ENCODE results near the gene UQCC5.

UQCC5 gene

DNA sequence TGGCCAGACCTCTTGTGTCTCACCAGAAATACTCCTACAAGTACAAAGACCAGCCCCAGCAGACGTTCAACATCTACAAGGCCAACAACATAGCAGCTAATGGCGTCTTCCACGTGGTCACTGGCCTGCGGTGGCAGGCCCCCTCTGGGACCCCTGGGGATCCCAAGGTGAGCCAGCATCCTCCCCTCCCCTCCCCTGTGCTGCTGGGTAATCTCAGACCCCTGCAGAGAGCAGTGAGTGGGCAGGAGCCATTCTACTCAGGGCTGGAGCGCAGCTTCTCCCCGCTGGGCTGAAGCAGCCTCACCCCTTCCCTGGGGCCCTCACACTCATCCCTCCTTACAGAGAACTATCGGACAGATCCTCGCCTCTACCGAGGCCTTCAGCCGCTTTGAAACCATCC lies 31.4 kb upstream of the UQCC5 start:
- no peak for DNase-seq (ENCODE audit: low spot score)

DNA sequence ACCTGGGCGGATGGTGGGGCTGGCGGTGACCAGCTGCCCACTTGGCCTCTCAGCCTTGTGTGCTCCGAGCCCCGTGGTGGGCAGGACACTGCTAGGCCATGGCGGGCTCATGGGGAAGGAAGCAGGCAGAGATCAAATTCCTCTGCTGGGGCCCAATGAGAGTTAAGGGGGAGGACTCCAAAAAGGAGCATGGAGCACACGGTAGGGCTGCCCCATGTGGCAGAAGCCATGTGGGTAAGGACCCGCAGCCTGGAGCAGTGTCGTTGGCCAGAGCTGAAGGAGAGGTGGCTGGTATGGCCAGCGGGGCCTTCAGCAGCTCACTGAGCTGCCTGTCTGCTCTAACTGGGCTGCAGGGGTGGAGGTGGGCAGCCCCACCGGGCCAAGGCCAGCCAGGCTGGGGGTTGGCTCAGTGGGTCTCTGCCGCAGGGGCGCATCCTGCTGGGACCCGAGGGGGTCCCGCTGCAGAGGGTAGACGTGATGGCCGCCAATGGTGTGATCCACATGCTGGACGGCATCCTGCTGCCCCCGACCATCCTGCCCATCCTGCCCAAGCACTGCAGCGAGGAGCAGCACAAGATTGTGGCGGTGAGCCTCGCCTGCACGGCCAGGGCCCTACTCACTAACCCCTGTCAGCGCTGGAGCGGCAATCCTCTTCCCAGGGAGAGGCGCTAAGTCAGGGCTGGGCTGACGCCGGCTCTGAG lies 30.0 kb upstream of the UQCC5 start:
- no peak for DNase-seq (ENCODE audit: low spot score)

DNA sequence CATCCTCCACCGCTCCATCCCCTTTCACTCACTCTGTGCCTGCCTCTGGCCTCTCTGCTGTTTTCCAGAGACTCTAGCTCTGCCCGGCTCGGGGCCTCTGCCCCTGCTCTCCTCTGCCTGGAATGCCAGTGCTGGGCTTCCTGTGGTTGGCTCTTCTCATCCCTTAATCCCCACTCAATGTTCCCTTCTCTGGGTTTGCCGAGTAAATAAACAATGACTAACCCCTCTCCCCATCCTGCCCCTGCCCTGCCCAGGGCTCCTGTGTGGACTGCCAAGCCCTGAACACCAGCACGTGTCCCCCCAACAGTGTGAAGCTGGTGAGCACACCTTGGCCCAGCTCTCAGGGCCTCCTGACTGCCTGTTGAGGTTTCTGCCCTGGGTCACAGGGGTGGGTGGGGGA lies 29.0 kb upstream of the UQCC5 start:
- no peak for DNase-seq (ENCODE audit: low spot score)

DNA sequence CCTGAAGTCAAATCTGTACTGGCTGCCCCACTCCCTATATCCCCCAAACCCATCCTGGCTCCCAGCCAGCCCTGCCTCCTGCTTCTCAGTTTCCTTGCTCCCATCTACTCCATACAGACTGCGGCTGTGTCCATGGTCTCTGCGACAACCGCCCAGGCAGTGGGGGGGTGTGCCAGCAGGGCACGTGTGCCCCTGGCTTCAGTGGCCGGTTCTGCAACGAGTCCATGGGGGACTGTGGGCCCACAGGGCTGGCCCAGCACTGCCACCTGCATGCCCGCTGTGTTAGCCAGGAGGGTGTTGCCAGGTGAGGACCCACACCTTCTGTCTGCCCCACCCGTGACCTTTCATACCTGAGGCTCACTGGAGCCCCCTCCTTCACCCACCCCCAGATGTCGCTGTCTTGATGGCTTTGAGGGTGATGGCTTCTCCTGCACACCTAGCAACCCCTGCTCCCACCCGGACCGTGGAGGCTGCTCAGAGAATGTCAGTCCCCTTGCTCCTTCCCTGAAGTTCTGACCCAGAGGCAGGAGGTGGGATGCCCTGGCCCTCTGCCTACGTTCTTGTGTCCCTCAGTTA lies 26.6 kb upstream of the UQCC5 start:
- no peak for DNase-seq (ENCODE audit: low spot score)

DNA sequence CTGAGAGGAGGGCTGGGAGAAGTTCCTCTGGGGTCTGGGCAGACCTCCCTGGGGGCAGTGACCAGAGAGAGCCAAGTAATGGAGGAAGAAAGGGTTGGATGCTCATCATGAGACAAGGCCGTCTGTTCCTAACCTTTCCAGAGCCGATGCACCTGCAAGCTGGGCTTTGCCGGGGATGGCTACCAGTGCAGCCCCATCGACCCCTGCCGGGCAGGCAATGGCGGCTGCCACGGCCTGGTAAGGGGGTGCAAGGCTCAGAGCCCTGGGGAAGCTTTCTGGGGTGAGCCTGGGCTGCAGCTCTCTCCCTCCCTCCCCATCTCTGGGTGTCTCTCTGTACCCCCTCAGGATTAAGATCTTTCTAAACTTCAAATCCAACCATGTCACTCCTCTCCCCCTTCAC lies 24.9 kb upstream of the UQCC5 start:
- DNase-seq (ENCODE audit: low spot score) = no peak

DNA sequence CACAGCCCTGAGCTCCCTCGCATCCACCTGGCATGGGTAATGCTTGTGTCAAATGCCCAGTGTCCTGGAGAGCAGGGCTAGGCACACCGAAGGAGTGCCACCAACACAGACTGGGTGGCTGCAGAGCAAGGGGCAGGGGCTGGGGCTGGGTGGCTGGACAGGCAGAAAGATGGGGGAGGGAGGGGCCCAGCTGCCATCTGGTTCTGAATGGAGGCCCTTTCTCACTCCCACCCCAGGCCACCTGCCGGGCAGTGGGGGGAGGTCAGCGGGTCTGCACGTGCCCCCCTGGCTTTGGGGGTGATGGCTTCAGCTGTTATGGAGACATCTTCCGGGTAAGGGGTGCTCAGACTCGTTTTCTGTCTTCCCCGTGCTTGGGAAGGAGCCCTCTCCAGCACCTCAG lies 24.3 kb upstream of the UQCC5 start:
- no peak for DNase-seq (ENCODE audit: low spot score)

DNA sequence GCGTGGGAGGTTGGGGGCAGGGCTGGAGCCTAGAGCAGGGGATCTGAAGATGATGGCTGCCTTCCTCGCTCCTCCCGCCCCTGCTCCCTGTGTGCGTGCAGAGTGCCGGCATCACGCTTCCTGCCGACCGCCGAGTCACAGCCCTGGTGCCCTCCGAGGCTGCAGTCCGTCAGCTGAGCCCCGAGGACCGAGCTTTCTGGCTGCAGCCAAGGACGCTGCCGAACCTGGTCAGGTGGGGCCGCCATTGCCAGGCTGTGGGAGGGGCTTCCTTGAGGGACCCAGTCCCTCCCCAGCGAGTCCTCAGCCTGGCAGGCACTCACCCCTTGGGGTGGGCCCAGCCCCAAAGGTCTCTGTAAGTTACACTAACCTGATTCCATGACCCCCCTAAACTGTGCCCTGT lies 23.7 kb upstream of the UQCC5 start:
- DNase-seq (ENCODE audit: low spot score) = no peak

DNA sequence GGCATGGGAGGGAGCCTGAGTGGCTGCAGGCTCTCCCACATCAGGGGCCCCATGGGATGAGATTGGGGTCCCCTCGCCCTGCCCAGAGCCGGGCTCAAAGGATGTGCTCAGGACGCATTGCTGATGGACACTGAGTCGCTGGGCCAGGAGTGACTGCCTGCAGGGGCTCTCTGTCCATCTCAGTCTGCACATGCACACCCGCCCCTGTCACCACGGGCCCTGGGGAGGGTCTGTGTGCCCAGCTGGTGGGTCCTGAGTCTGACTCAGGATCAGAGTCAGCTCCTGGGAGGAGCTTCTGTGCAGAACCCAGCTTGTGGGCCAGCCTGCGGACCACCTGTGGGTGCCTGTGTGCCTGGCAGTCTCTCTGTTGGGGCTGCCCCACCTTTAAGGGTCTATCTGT lies 23.1 kb upstream of the UQCC5 start:
- no peak for DNase-seq (ENCODE audit: low spot score)

DNA sequence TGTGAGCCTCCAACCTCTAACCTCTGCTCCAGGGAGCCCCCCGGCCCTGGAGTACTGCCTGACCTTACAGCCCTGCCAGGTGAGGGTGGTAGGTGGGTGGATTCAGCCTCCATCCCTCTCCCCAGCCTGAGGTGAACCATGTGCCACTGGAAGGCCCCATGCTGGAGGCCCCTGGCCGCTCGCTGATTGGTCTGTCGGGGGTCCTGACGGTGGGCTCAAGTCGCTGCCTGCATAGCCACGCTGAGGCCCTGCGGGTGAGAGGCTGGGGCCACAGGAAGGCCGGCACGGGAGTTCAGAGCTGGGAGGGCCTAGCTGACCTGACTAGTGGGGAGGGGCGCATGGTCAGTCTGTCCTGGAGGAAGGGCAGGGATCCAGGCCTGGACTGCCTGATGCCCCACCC lies 21.8 kb upstream of the UQCC5 start:
- DNase-seq (ENCODE audit: low spot score) = no peak

DNA sequence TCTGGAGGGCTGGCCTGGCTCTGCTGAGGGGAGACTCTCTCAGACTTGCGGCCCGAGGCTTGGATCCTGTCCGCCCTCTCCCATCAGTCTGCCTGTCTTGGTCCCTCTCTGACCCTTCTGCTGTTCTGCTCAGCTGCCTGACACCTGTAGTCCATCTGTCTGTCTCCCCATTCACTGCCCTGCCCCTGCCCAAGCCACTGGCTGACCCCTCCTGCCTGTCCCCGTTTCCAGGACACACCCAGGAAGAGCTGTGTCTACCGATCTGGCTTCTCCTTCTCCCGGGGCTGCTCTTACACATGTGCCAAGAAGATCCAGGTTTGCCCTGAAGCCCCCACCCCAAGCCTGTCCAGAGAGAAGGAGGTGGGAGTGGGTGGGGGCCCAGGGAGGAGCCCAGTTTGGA lies 21.2 kb upstream of the UQCC5 start:
- no peak for DNase-seq (ENCODE audit: low spot score)

DNA sequence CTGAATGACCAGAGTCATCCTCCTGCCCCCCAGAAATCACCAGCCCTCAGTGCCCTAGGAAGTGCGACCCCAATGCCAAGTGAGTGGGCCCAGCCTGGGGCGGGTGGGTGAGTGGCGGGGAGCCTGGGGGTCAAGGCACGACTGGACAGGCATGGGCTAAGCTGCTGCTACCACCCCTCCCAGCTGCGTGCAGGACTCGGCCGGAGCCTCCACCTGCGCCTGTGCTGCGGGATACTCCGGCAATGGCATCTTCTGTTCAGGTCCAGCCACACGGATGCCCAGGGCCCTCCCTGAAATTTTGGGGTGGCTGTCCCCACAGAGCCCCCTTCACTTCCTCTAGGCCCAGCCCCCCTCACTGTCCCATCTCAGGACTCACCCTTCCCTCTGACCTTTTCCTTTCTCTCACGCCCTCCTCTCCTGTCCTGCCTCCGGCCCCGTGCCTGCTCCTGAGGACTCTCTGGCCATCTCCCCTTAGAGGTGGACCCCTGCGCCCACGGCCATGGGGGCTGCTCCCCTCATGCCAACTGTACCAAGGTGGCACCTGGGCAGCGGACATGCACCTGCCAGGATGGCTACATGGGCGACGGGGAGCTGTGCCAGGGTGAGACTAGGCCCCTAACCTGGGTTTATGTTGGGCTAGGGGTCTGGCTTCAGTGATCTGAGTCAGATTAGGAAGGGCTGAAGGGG lies 19.8 kb upstream of the UQCC5 start:
- no peak for DNase-seq (ENCODE audit: low spot score)

DNA sequence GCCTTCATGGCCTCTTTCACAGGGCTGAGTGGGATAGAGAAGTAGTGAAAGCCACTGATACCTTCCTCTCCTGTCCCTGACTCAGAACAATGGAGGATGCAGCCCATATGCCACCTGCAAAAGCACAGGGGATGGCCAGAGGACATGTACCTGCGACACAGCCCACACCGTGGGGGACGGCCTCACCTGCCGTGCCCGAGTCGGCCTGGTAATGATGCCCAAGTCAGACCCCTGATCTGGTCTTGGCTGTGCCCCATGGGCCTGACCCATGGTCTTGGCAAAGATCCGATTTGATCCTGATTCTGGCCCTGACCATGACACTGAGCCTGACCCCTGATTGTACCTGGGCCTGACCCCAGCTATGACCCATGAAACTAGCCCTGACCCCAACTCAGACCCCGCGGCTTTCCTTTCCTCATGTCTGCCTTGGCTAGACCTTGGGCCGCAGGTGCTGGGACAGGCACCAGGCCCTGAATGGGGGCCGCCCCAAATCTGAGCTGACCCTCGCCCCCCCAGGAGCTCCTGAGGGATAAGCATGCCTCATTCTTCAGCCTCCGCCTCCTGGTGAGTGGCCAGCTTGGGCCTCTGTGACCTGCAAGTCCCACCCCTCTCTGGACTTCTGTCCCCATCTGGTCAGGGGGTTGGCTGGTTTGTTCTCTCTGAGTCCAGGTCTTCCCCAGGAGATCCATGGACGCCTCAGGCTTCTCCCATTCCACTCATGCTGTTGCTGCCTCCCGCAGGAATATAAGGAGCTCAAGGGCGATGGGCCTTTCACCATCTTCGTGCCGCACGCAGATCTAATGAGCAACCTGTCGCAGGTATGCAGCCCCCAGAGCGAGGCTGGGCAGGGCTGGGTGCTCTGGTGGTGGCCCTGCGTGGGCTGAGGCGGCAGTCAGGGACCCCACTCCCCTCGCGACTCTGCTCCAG lies 18.3 kb upstream of the UQCC5 start:
- DNase-seq (ENCODE audit: low spot score) = no peak

DNA sequence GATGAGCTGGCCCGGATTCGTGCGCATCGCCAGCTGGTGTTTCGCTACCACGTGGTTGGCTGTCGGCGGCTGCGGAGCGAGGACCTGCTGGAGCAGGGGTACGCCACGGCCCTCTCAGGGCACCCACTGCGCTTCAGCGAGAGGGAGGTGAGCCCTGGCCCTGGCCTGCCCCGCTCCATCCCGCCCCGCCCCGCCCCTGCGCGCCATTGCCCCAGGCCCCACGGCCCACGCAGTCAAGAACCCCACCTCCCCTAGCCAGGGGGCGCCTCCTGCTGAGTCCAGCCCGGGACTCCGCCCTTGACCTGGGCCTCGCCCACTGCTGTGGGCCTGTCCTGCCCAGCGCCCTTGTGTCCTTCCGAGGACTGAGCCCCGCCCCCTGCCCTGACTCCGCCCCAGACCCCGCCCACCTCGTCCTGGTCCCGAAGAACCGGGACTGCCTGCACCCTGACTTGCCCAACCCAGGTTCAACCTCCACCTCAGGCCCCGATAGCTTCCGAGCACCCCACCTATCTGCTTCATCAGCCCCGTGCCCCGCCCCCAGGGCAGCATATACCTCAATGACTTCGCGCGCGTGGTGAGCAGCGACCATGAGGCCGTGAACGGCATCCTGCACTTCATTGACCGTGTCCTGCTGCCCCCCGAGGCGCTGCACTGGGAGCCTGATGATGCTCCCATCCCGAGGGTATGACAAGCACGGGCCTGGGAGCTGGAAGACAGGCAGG lies 17.5 kb upstream of the UQCC5 start:
- no peak for DNase-seq (ENCODE audit: low spot score)

DNA sequence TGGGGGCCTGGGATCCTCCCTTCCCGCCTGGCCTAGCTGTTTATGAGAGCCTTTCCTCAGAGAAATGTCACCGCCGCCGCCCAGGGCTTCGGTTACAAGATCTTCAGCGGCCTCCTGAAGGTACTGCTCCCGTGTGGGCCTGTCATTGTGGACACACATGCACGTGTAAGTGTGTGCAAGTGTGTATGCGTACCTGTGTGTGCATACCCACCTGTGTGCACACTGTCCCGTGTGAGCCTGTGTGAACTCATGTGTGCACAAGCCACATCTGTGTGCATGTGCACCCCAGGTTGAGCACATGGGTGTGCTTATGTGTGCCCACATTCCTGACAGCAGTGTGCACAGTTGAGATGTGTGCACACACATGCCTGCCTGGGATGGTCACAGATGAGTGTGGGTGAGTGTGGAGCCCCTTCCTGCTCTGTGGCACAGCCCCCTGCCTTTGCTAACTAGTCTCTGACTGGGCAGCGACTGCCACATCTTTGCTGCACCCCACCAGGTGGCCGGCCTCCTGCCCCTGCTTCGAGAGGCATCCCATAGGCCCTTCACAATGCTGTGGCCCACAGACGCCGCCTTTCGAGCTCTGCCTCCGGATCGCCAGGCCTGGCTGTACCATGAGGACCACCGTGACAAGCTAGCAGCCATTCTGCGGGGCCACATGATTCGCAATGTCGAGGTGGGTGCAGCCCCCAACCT lies 16.8 kb upstream of the UQCC5 start:
- DNase-seq (ENCODE audit: low spot score) = no peak

DNA sequence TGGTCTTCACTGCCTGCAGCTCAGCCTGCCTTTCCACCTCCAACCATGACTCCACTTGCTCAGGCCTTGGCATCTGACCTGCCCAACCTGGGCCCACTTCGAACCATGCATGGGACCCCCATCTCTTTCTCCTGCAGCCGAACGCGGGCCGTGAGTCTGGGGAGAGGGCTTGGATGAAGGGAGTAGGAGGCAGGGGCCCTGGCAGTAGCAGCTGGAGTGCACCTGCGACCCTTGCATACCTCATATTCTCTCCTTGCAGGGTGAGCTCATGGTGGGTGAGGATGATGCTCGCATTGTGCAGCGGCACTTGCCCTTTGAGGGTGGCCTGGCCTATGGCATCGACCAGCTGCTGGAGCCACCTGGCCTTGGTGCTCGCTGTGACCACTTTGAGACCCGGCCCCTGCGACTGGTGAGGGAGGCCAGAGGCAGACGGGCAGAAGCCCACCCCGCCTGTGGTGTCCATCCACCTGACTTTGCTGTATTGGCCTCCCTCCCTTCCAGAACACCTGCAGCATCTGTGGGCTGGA lies 16.2 kb upstream of the UQCC5 start:
- no peak for DNase-seq (ENCODE audit: low spot score)

DNA sequence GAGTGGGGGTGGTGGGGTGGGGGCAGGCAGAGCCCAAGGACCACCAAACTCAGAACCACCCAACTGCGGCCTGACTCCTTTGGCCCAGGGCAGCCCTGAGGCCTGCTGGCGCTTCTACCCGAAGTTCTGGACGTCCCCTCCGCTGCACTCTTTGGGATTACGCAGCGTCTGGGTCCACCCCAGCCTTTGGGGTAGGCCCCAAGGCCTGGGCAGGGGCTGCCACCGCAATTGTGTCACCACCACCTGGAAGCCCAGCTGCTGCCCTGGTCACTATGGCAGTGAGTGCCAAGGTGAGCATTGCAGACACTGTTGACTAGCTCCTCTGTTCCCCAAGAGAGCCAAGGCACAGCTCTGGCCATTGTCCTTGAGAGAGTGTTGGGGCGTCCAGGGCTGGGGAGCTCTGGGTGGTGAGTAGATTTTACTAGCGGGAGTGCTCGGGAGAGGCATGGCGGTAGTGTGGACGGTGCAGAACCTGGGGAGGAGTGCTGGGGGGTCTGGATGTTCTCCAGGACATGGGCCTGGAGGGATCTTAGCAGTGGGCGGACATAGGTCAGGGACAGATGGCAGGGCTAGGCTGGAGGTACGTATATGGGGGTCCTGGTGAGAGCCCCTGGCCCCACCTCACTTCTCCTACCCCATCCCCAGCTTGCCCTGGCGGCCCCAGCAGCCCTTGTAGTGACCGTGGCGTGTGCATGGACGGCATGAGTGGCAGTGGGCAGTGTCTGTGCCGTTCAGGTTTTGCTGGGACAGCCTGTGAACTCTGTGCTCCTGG lies 15.5 kb upstream of the UQCC5 start:
- DNase-seq (ENCODE audit: low spot score) = no peak

DNA sequence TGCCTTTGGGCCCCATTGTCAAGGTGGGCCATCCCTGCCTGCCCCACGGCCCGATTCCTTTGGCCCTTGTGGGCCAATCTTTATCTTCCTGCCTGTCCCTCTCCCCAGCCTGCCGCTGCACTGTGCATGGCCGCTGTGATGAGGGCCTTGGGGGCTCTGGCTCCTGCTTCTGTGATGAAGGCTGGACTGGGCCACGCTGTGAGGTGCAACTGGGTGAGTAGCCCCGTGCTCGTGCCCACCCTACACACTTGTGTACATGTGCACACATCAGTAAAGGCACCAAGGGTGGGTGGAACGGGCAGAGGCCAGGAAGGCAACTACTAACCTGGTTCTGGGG lies 14.9 kb upstream of the UQCC5 start:
- DNase-seq (ENCODE audit: low spot score) = no peak

DNA sequence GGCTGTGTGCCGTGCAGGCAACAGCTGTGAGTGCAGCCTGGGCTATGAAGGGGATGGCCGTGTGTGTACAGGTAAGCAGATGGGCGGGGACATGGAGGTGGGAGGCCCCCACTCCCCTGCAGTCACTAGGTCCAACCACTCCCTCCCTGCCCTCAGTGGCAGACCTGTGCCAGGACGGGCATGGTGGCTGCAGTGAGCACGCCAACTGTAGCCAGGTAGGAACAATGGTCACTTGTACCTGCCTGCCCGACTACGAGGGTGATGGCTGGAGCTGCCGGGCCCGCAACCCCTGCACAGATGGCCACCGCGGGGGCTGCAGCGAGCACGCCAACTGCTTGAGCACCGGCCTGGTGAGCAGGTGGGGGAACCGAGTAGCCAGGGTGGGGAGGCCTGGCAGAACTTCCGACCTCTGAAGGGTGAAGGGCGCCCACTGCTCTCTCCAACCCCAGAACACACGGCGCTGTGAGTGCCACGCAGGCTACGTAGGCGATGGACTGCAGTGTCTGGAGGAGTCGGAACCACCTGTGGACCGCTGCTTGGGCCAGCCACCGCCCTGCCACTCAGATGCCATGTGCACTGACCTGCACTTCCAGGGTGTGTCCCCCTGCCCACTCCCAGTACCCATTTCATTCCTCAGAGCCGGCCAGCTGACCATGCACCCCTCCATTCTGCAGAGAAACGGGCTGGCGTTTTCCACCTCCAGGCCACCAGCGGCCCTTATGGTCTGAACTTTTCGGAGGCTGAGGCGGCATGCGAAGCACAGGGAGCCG lies 14.3 kb upstream of the UQCC5 start:
- no peak for DNase-seq (ENCODE audit: low spot score)

DNA sequence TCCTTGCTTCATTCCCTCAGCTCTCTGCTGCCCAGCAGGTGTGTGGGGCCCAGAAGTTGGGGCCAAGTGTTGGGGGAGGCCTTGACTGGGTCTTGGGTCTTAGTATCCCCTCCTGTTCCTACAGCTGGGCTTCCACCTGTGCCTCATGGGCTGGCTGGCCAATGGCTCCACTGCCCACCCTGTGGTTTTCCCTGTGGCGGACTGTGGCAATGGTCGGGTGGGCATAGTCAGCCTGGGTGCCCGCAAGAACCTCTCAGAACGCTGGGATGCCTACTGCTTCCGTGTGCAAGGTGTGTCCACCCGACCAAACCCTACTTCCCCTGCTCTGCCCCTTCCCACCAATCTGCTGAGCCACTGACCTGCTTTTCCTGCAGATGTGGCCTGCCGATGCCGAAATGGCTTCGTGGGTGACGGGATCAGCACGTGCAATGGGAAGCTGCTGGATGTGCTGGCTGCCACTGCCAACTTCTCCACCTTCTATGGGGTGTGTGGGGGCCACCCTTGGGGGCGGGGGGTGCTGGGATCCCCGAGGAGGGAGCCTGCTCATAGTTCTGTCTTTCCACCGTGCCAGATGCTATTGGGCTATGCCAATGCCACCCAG lies 13.7 kb upstream of the UQCC5 start:
- no peak for DNase-seq (ENCODE audit: low spot score)
